ENCODE data around the gene ZBTB7C.

- TF ChIP-seq TAF1 (IDR thresholded peaks at IDR 0.05; ENCODE audit: low read depth, low read length) (no peak), SPI1 (IDR thresholded peaks at IDR 0.05; ENCODE audit: low read depth, low read length) (no peak)
Measured at GRCh38 chr18:48186861-48187260, 222.3 kb downstream of the ZBTB7C start.

Data from GM12891 (cell line).